ENCODE measurements around the gene DKKL1. TPM values are rescaled to one million over a fixed set of nuclear protein-coding genes. Genes with fewer than 3 reads are reported as not detected.

The DKKL1 gene
- total RNA-seq, 1 experiment from 2014 or later = 1.0 TPM

- Histone ChIP-seq H3K27me3 (ENCODE audit: insufficient read depth, low read length) (no peaks in the 10 kb centered on the region), H3K27ac (ENCODE audit: low read depth, low read length) (no peak within 1 kb of the TSS), H2AFZ (ENCODE audit: low read depth, low read length, poor library complexity, severe bottlenecking) (no peak within 1 kb of the TSS), H3K79me2 (ENCODE audit: insufficient read depth, low read length) (no peaks in the 10 kb centered on the region), H3K9ac (ENCODE audit: low read length) (no peak within 1 kb of the TSS), H3K4me3 (replicated peaks in 1 of 2; ENCODE audit: low read depth in 1 of 2, low read length in 2 of 2) (no peak within 1 kb of the TSS), H3K9me2 (ENCODE audit: insufficient read depth) (no peaks in the 10 kb centered on the region), H3K36me3 (ENCODE audit: control insufficient read depth in 1 of 2, insufficient read depth in 2 of 2, low read length in 2 of 2) (peaks cover 0 to under 1% of the 10 kb centered on the region in 2 experiments; a peak in 2 of 4 replicates), H3K9me3 (ENCODE audit: control insufficient read depth in 1 of 2, insufficient read depth in 1 of 2, low read depth in 1 of 2, low read length in 2 of 2) (peaks cover 0 to 18% of the 10 kb centered on the region in 2 experiments; a peak in 2 of 4 replicates), H3K4me1 (ENCODE audit: control insufficient read depth in 1 of 2, insufficient read depth in 2 of 2, low read length in 2 of 2) (no peaks in the 10 kb centered on the region), H3K4me2 (ENCODE audit: low read length) (no peak within 1 kb of the TSS), H4K20me1 (ENCODE audit: insufficient read depth) (no peaks in the 10 kb centered on the region)
- intact Hi-C loops (cut with micrococcal nuclease) = loop anchor here (5.0 kb wide), 1 partner anchor 53 kb away; no protein-coding TSS in a partner anchor
- BruUV-seq (replicated peaks) = no TSS peak
- ChIA-PET POLR2A (interaction anchor here (0.9 kb wide), 1 partner anchor 128 kb away, joined by 3 read pairs; the partner anchor contains the start of gene ALDH16A1), RAD21 (ENCODE audit: low non-redundant PET in 1 of 2, low total read pairs in 2 of 2, uncharacterized antibody in 2 of 2, unreplicated experiment in 2 of 2) (no interaction called here), CTCF (no interaction called here)
- TF ChIP-seq JUND (IDR thresholded peaks at IDR 0.05) = no peak
- no peak for TF ChIP-seq POLR2AphosphoS5 (IDR thresholded peaks at IDR 0.05; ENCODE audit: low read depth, low read length)
- no peak for TF ChIP-seq YY1 (IDR thresholded peaks at IDR 0.05; ENCODE audit: extremely low read depth, insufficient replicate concordance, low read depth, low read length)
- TF ChIP-seq REST (IDR thresholded peaks at IDR 0.05; ENCODE audit: low read depth) = no peak
- no peak for TF ChIP-seq SRF (IDR thresholded peaks at IDR 0.05; ENCODE audit: low read depth)
- no peak for TF ChIP-seq SP1 (IDR thresholded peaks at IDR 0.05; ENCODE audit: low read depth)
- TF ChIP-seq TCF7L2 (IDR thresholded peaks at IDR 0.05; ENCODE audit: borderline replicate concordance, extremely low read depth, insufficient read depth, insufficient read length) = no peak
- TF ChIP-seq ZFX (IDR thresholded peaks at IDR 0.05) = no peak
- TF ChIP-seq ELF1 (IDR thresholded peaks at IDR 0.05; ENCODE audit: borderline replicate concordance, low read depth) = no peak
- TF ChIP-seq ZBTB33 (IDR thresholded peaks at IDR 0.05; ENCODE audit: extremely low read depth, insufficient replicate concordance, low read length) = no peak
- no peak for TF ChIP-seq ZNF274 (IDR thresholded peaks at IDR 0.05; ENCODE audit: low read depth, low read length)
- no peak for TF ChIP-seq EZH2 (IDR thresholded peaks at IDR 0.05)
- TF ChIP-seq MAX (IDR thresholded peaks at IDR 0.05) = no peak
- TF ChIP-seq EGR1 (IDR thresholded peaks at IDR 0.05; ENCODE audit: low read depth) = no peak
- no peak for TF ChIP-seq CEBPB (IDR thresholded peaks at IDR 0.05; ENCODE audit: low read depth)
- DNase-seq (ENCODE audit: low read depth, low spot score) = no peak
- ATAC-seq = no peak
These were observed 38.7 kb upstream of the DKKL1 start, which contains the start of gene SLC6A16 for GRCh38 chr19:49324801-49325576. Gene SLC6A16, minus strand, starts transcription at chr19:49325191. Its CDS starts 13,844 bp downstream, at chr19:49311347.
